K562 (cell line): ENCODE results near the gene OSBPL10.

ENCODE experiments used
- ATF3 ChIP-seq, 2 experiments: fragments of 450-650 bp in 1 of 2; sonication (generic) in 1 of 2; formaldehyde crosslinking in 1 of 2; IDR thresholded peaks in 1 of 2; conservative IDR thresholded peaks in 1 of 2; 2 replicates each; pipeline versions ENCODE4 v1.6.1 to v1.8.1; 2016 to 2023; ENCODE audit warnings: mild to moderate bottlenecking in 2 of 2, moderate library complexity in 2 of 2, inconsistent platforms in 1 of 2, missing genetic modification reagents in 1 of 2
- CTCF ChIP-seq, 3 experiments: IDR thresholded peaks in 2 of 3; conservative IDR thresholded peaks in 1 of 3; 2 replicates each; pipeline ENCODE4 v1.5.1; 2011 to 2012; ENCODE audit warnings: low read length in 3 of 3, mild to moderate bottlenecking in 3 of 3, control low read depth in 2 of 3, improper control_type of control experiment in 1 of 3, inconsistent platforms in 1 of 3, low read depth in 1 of 3, mixed read lengths in 1 of 3, moderate library complexity in 1 of 3; ENCODE audit not compliant: insufficient read depth in 2 of 3
- CXXC5 ChIP-seq: fragments of 250-450 bp; sonication (Bioruptor Pico); IDR thresholded peaks from 2 replicates; pipeline ENCODE4 v1.8.0; 2022; ENCODE audit warnings: inconsistent platforms, mild to moderate bottlenecking, moderate library complexity
- FOXJ3 ChIP-seq: sonication (generic); formaldehyde crosslinking; IDR thresholded peaks from 2 replicates; pipeline ENCODE4 v1.4.0; 2020; ENCODE audit warnings: mild to moderate bottlenecking, missing genetic modification reagents
- FOXP4 ChIP-seq: sonication (generic); formaldehyde crosslinking; IDR thresholded peaks from 2 replicates; pipeline ENCODE4 v1.8.0; 2022; ENCODE audit warnings: mild to moderate bottlenecking, missing genetic modification reagents, borderline replicate concordance
- GTF2A2 ChIP-seq: IDR thresholded peaks from 2 replicates; pipeline ENCODE4 v1.6.1; 2016; ENCODE audit warnings: mild to moderate bottlenecking, missing genetic modification characterization, missing compliant biosample characterization
- ILK ChIP-seq: fragments of 450-650 bp; IDR thresholded peaks from 2 replicates; pipeline ENCODE4 v1.6.1; 2016; ENCODE audit warnings: missing genetic modification characterization, low read depth, mild to moderate bottlenecking, missing compliant biosample characterization, moderate library complexity, borderline replicate concordance
- KLF6 ChIP-seq: fragments of 250-450 bp; sonication (Bioruptor Pico); IDR thresholded peaks from 2 replicates; pipeline ENCODE4 v1.4.0; 2020; ENCODE audit warnings: mild to moderate bottlenecking, moderate library complexity, borderline replicate concordance
- SREBF2 ChIP-seq: sonication (generic); formaldehyde crosslinking; IDR thresholded peaks from 2 replicates; pipeline ENCODE4 v1.4.0; 2020; ENCODE audit warnings: mild to moderate bottlenecking, missing genetic modification reagents
- STAT5A ChIP-seq: IDR thresholded peaks from 2 replicates; pipeline ENCODE4 v1.6.1; 2012; ENCODE audit warnings: low read length, inconsistent platforms, borderline replicate concordance
- TAF1 ChIP-seq: IDR thresholded peaks from 2 replicates; pipeline ENCODE4 v1.6.1; 2011; ENCODE audit warnings: mild to moderate bottlenecking, low read length, moderate library complexity; ENCODE audit not compliant: insufficient read depth, control insufficient read depth, severe bottlenecking; ENCODE audit errors: extremely low read depth
- TCF3 ChIP-seq: sonication (generic); formaldehyde crosslinking; IDR thresholded peaks from 2 replicates; pipeline ENCODE4 v1.4.0; 2020; ENCODE audit warnings: mild to moderate bottlenecking, missing genetic modification reagents
- ZFX ChIP-seq: sonication (generic); formaldehyde crosslinking; IDR thresholded peaks from 2 replicates; pipeline ENCODE4 v1.8.0; 2022; ENCODE audit warnings: mild to moderate bottlenecking, missing genetic modification reagents, moderate library complexity

GRCh38 chr3:31953091-31953490 lies 28.0 kb downstream of the OSBPL10 start:
- no peak for TF ChIP-seq SREBF2 (CRISPR knock-in tag)
- no peak for TF ChIP-seq STAT5A
- TF ChIP-seq TCF3 (CRISPR knock-in tag), result no peak
- TF ChIP-seq ATF3 (IDR thresholded peaks at IDR 0.05), result no peak
- TF ChIP-seq ATF3 (CRISPR knock-in tag; conservative IDR thresholded peaks at IDR 0.05), result no peak
- no peak for TF ChIP-seq CXXC5 (CRISPR knock-in tag)
- TF ChIP-seq ZFX, result no peak
- no peak for TF ChIP-seq TAF1
- no peak for TF ChIP-seq KLF6 (CRISPR knock-in tag)
- no peak for TF ChIP-seq FOXP4
- TF ChIP-seq GTF2A2 (tag), result no peak
- no peak for TF ChIP-seq CTCF (IDR thresholded peaks at IDR 0.05 in 2 of 3, conservative IDR thresholded peaks at IDR 0.05 in 1 of 3; ENCODE audit: insufficient read depth in 2 of 3, low read depth in 1 of 3, low read length in 3 of 3)
- no peak for TF ChIP-seq ILK (tag)
- TF ChIP-seq FOXJ3 (CRISPR knock-in tag), result no peak
